RWPE1 (cell line): ENCODE data around the gene HOXD9.

Experiments
- CTCF ChIA-PET: fragments of 350-600 bp; sonication (Branson Sonifier 250); formaldehyde crosslinking; extraction: SDS; loops from one replicate; lab custom pipeline; 2021; lab: Yijun Ruan, JAX
- POLR2A ChIA-PET: fragments of 400-600 bp; formaldehyde crosslinking; extraction: SDS; loops from one replicate; lab custom pipeline; 2020; ENCODE audit warnings: antibody characterized with exemption; ENCODE audit not compliant: low non-redundant PET; lab: Yijun Ruan, JAX
- DNase-seq: peaks from one replicate; pipeline ENCODE4 v3.0.0; 2012; ENCODE audit warnings: low spot score
- H3K27ac ChIP-seq: fragments of 450-650 bp; 2 replicates; pipeline ENCODE4 v1.5.1; 2017
- TF ChIP-seq, protein P1 (sequence below): fragments of 450-650 bp; conservative IDR thresholded peaks from 2 replicates; pipeline ENCODE4 v1.5.1; 2017; ENCODE audit warnings: low read depth, mild to moderate bottlenecking

The HOXD9 gene

DNA sequence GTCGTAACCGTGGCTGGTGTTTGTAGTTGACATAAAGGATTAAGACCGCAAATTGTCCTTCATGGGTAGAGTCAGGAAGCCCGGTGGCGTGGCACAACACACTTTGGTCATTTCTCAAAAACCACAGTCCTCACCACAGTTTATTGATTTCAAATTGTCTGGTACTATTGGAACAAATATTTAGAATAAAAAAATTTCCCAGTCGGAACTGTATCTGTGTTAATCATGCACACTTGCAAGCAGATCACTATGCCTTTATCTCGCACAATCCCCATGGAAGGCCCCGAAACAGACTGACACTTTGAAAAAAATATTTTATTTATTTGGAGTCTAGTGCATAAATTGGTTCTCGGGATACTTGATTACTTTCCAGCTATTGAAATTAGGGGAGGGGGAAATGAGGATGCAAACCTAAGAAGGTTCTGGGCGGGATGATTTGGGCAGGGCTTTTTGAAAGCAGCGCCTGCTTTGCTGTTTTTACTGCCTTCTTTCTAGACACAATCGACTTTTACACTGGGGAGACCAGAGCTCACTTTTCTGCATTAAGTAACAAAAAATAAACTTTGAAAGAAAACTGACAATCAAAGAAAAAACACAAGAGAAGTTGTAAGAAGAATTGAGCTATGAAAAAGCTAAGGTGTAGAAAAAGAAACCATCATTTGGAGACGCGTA lies 50.5 kb downstream of the HOXD9 start:
- ChIA-PET CTCF (interaction anchor here (0.9 kb wide), 1 partner anchor 32 kb away, joined by 4 read pairs; no protein-coding TSS in a partner anchor), POLR2A (no interaction called here)
- no peak overlapping the region for H3K27ac ChIP-seq
- DNase-seq: no peak
- TF ChIP-seq, protein P1, sequence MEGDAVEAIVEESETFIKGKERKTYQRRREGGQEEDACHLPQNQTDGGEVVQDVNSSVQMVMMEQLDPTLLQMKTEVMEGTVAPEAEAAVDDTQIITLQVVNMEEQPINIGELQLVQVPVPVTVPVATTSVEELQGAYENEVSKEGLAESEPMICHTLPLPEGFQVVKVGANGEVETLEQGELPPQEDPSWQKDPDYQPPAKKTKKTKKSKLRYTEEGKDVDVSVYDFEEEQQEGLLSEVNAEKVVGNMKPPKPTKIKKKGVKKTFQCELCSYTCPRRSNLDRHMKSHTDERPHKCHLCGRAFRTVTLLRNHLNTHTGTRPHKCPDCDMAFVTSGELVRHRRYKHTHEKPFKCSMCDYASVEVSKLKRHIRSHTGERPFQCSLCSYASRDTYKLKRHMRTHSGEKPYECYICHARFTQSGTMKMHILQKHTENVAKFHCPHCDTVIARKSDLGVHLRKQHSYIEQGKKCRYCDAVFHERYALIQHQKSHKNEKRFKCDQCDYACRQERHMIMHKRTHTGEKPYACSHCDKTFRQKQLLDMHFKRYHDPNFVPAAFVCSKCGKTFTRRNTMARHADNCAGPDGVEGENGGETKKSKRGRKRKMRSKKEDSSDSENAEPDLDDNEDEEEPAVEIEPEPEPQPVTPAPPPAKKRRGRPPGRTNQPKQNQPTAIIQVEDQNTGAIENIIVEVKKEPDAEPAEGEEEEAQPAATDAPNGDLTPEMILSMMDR: no peak

DNA sequence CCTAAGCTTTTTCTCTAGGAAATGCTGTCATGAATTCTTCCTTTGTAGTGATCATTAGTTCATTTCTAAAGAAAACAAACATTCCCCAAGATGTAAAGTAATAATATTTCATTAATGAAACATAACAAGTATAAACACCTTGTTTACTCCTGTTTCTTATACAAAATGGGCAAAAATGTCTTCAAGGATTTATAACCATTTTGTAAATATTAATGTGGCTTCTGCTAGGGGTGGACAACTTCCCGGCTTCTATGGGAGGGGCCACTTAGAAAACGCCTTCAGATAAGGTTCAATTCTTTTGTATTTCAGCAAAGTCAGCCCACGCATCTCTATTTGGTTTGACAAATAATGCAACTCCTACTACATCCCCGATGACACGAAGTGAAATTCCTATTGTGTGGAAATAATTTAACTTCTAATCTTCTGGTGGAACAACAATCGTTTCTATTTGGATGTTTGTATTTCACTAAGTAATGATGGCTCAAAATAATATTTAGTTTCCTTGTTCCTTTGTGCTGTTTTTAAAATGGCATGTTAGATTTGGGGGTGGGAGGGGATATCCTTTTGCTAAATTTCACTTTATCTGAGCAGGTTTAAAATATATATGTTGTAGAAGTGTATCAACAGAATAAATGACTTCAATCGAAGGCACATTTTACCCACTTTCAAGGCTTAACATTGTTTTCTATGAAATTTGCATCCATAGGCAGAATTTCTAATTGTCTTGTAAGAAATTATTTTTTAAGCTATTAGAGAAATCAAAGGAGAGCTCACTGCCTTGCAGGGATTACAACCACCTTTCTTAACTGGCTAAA lies 51.3 kb downstream of the HOXD9 start:
- ChIA-PET CTCF (interaction anchor here (2.4 kb wide), 1 partner anchor 33 kb away, joined by 13 read pairs; no protein-coding TSS in a partner anchor), POLR2A (no interaction called here)
- no peak overlapping the region for H3K27ac ChIP-seq
- TF ChIP-seq, protein P1: no peak
- DNase-seq: no peak

DNA sequence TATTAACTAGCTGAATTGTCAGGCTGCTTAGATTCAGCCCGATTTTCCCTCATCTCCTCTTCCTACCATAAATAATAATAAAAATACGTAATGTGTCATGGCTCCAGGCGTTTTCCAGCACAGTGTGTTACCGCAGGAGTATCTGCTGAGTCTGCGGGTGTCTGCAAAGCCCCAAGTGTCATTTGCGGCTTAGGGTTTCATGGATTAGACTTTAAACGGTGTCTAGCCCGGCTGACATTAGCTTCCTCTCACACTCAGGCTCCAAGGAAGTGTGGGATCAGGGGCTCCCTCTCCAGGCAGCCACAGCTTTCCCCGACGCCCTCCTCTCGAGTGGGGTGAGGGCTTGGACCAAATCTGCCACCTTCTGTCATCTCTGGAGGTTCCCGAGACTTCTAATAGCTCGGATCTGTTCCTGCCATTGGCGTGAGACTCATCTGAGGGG lies 51.9 kb downstream of the HOXD9 start:
- ChIA-PET CTCF (interaction anchor here (2.4 kb wide), 1 partner anchor 34 kb away, joined by 13 read pairs; no protein-coding TSS in a partner anchor), POLR2A (no interaction called here)
- H3K27ac ChIP-seq: no peak overlapping the region
- TF ChIP-seq, protein P1: no peak
- no peak for DNase-seq
